ENCODE data around the gene MSH3. TPM values are rescaled to one million over a fixed set of nuclear protein-coding genes. Genes with fewer than 3 reads are reported as not detected.
A peak's percentile ranks its signal among the peaks of the same experiment; 100 is the strongest.

The MSH3 gene
- total RNA-seq, 1 donor from 2014 or later = 15.4 TPM

DNA sequence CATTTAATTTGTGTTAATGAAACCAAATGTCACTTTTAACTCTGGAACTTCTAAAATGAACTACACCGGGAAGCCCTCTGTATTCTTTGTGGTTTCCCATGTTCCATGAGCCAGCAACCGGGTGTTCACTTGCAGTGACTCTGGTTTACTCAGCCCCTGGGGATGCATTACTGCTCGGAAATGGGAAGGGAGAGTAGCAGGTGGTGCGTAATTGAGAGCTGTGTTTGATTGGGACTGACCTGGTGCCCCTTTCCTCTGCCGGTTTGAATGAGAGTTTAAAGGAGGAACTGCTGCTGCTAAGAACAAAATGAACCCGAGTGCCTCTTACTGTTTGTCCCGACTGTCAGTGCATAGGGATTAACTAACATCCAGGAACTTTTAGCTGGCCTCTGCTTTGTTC is 100.4 kb downstream of the MSH3 start:
- Histone ChIP-seq H3K4me2 (ENCODE audit: low read length) (peak overlapping the region; percentile 6), H2AFZ (ENCODE audit: low read depth, low read length) (no peak overlapping the region), H3K36me3 (ENCODE audit: insufficient read depth, low read length) (no peaks in the 10 kb centered on the region), H3K9ac (ENCODE audit: low read length) (no peak overlapping the region), H3K27ac (ENCODE audit: low read depth, low read length) (no peak overlapping the region), H3K4me1 (ENCODE audit: insufficient read depth, low read length) (no peaks in the 10 kb centered on the region), H3K27me3 (ENCODE audit: insufficient read depth, low read length) (no peaks in the 10 kb centered on the region), H3K9me3 (ENCODE audit: insufficient read depth, low read depth, low read length) (no peaks in the 10 kb centered on the region), H4K20me1 (ENCODE audit: insufficient read depth, low read length) (no peaks in the 10 kb centered on the region), H3K79me2 (ENCODE audit: insufficient read depth, low read length) (no peaks in the 10 kb centered on the region), H3K4me3 (ENCODE audit: insufficient read depth, low read depth, low read length) (no peak overlapping the region)
- FAIRE-seq (no peak), DNase-seq (ENCODE audit: low read depth) (peak; percentile 63)
- no peaks in the 10 kb centered on the region for H3K27me3 Mint-ChIP-seq (ENCODE audit: low read depth, unreplicated experiment)
- TF ChIP-seq EZH2 (IDR thresholded peaks at IDR 0.05; ENCODE audit: insufficient read depth, low read length) (no peak), CTCF (IDR thresholded peaks at IDR 0.05; ENCODE audit: insufficient read depth, low read depth, low read length) (no peak)
- H3K4me3 Mint-ChIP-seq (ENCODE audit: unreplicated experiment) = no peak overlapping the region
- peaks cover 23% of the 10 kb centered on the region for H3K4me1 Mint-ChIP-seq (ENCODE audit: low read depth, unreplicated experiment)
- no peaks in the 10 kb centered on the region for H3K9me3 Mint-ChIP-seq (ENCODE audit: unreplicated experiment)
- H3K36me3 Mint-ChIP-seq (ENCODE audit: low read depth, unreplicated experiment) = peaks cover 9% of the 10 kb centered on the region
- H3K27ac Mint-ChIP-seq (ENCODE audit: unreplicated experiment) = no peak overlapping the region

DNA sequence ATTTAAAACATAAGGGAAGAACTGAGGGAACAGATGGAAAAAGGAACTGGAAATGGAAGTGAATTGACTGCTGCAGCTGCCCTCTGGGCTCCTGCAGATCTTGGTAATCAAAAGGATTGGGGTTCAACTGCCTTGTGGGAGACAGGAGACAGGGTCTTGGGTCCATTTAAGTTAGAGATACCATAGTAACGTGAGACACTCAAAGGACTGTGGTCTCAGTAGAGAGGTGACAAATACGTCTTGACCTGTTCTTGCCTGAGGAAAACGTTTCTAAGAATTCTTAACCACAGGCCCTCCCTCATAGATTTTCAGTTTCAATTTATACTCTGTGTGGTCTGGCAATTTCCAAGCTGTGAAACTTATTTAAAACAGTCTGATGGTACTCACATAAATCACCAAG is 101.2 kb downstream of the MSH3 start:
- no peak overlapping the region for H3K4me2 ChIP-seq (ENCODE audit: low read length)

More for the DNA sequence above, 101.2 kb downstream of the MSH3 start:
- Histone ChIP-seq H2AFZ (ENCODE audit: low read depth, low read length) (no peak overlapping the region), H3K9me3 (ENCODE audit: insufficient read depth, low read depth, low read length) (no peaks in the 10 kb centered on the region), H3K27me3 (ENCODE audit: insufficient read depth, low read length) (no peaks in the 10 kb centered on the region), H3K79me2 (ENCODE audit: insufficient read depth, low read length) (no peaks in the 10 kb centered on the region), H3K9ac (ENCODE audit: low read length) (no peak overlapping the region), H3K27ac (ENCODE audit: low read depth, low read length) (no peak overlapping the region), H4K20me1 (ENCODE audit: insufficient read depth, low read length) (no peaks in the 10 kb centered on the region), H3K4me3 (ENCODE audit: insufficient read depth, low read depth, low read length) (no peak overlapping the region), H3K4me1 (ENCODE audit: insufficient read depth, low read length) (no peaks in the 10 kb centered on the region), H3K36me3 (ENCODE audit: insufficient read depth, low read length) (no peaks in the 10 kb centered on the region)
- no peaks in the 10 kb centered on the region for H3K27me3 Mint-ChIP-seq (ENCODE audit: low read depth, unreplicated experiment)
- no peak overlapping the region for H3K27ac Mint-ChIP-seq (ENCODE audit: unreplicated experiment)
- H3K9me3 Mint-ChIP-seq (ENCODE audit: unreplicated experiment) = no peaks in the 10 kb centered on the region
- H3K36me3 Mint-ChIP-seq (ENCODE audit: low read depth, unreplicated experiment) = peaks cover 9% of the 10 kb centered on the region
- TF ChIP-seq CTCF (IDR thresholded peaks at IDR 0.05; ENCODE audit: insufficient read depth, low read depth, low read length) = no peak
- no peak for TF ChIP-seq EZH2 (IDR thresholded peaks at IDR 0.05; ENCODE audit: insufficient read depth, low read length)
- H3K4me1 Mint-ChIP-seq (ENCODE audit: low read depth, unreplicated experiment) = peaks cover 23% of the 10 kb centered on the region
- no peak overlapping the region for H3K4me3 Mint-ChIP-seq (ENCODE audit: unreplicated experiment)
- FAIRE-seq (no peak), DNase-seq (ENCODE audit: low read depth) (peak; percentile 27)
